HG02973 (cell line): ENCODE data around the gene RPL32.
"Not testable (repeated sequence)": the region's sequence is repeated elsewhere in the genome, so short reads cannot be mapped to it uniquely, and the experiment has no call there.

Source experiments
- ATAC-seq: cut with Tn5 transposase; IDR thresholded peaks from one replicate; pipeline ENCODE4 v1.9.1; 2021; ENCODE audit warnings: moderate library complexity; ENCODE audit not compliant: unreplicated experiment

RPL32 gene

GRCh38 chr3:12841149-12841969 lies at the start of gene RPL32:
Gene RPL32 (minus strand): TSS chr3:12841565. CDS start chr3:12840237, 1,328 bp downstream.
- peak; percentile 79 for ATAC-seq

GRCh38 chr3:12890610-12891390 lies 49.4 kb upstream of the RPL32 start:
- ATAC-seq, result no peak

- ATAC-seq, result no peak
These were observed 45.4 kb upstream of the RPL32 start for GRCh38 chr3:12886736-12887135.

- peak; percentile 48 for ATAC-seq
These were observed 44.8 kb upstream of the RPL32 start for GRCh38 chr3:12886106-12886679.

GRCh38 chr3:12885583-12885930 lies 44.2 kb upstream of the RPL32 start:
- ATAC-seq, result no peak

- ATAC-seq, result no peak
These were observed 43.6 kb upstream of the RPL32 start for GRCh38 chr3:12884790-12885582.

GRCh38 chr3:12884186-12884680 lies 42.9 kb upstream of the RPL32 start:
- no peak for ATAC-seq

GRCh38 chr3:12882336-12883310 lies 41.3 kb upstream of the RPL32 start:
- ATAC-seq, result no peak

GRCh38 chr3:12881858-12882257 lies 40.5 kb upstream of the RPL32 start:
- ATAC-seq, result not testable (repeated sequence)

- ATAC-seq, result no peak
These were observed 37.9 kb upstream of the RPL32 start for GRCh38 chr3:12879191-12879815.

GRCh38 chr3:12878758-12879157 lies 37.4 kb upstream of the RPL32 start:
- ATAC-seq, result not testable (repeated sequence)

- no peak for ATAC-seq
These were observed 36.8 kb upstream of the RPL32 start for GRCh38 chr3:12878141-12878574.

- no peak for ATAC-seq
These were observed 35.7 kb upstream of the RPL32 start for GRCh38 chr3:12877040-12877439.

GRCh38 chr3:12875857-12876836 lies 34.8 kb upstream of the RPL32 start:
- no peak for ATAC-seq

- ATAC-seq, result no peak
These were observed 30.1 kb upstream of the RPL32 start for GRCh38 chr3:12871404-12871983.

- no peak for ATAC-seq
These were observed 29.6 kb upstream of the RPL32 start for GRCh38 chr3:12870942-12871341.

GRCh38 chr3:12869035-12869621 lies 27.8 kb upstream of the RPL32 start:
- ATAC-seq, result peak; percentile 45
